ENCODE measurements around the gene NCAPD2. TPM values are rescaled to one million over a fixed set of nuclear protein-coding genes. Genes with fewer than 3 reads are reported as not detected.
A peak's percentile ranks its signal among the peaks of the same experiment; 100 is the strongest.

NCAPD2 gene
- total RNA-seq, 2 experiments from 2014 or later = 195 to 196 TPM

GRCh38 chr12:6533653-6533922 lies 39.7 kb downstream of the NCAPD2 start:
- ATAC-seq = peak; percentile 1
- H3K27me3 Mint-ChIP-seq = no peaks in the 10 kb centered on the region
- TF ChIP-seq CTCF (IDR thresholded peaks at IDR 0.05) = no peak
- ChIA-PET CTCF (interaction anchor here (1.0 kb wide), 1 partner anchor 69 kb away, joined by 4 read pairs; no protein-coding TSS in a partner anchor), POLR2A (interaction anchor here (0.6 to 9.6 kb wide), 24 partner anchors 10 to 334 kb away, joined by 3 to 264 read pairs (median 8); partner anchors contain the start of genes CD27, IFFO1, MLF2 and MRPL51)
- peak overlapping the region; percentile 93 for H3K4me3 Mint-ChIP-seq
- DNase-seq = no peak
- peaks cover 85% of the 10 kb centered on the region for H3K36me3 Mint-ChIP-seq (ENCODE audit: low read depth)
- no peaks in the 10 kb centered on the region for H3K9me3 Mint-ChIP-seq
- H3K4me1 Mint-ChIP-seq (ENCODE audit: low read depth) = peaks cover 35% of the 10 kb centered on the region
- intact Hi-C loops (cut with micrococcal nuclease) = loop anchor here (5.0 to 10.0 kb wide), 2 partner anchors 41 to 199 kb away; partner anchors contain the start of genes MRPL51 and NCAPD2
- H3K27ac Mint-ChIP-seq = peak overlapping the region; percentile 99

GRCh38 chr12:6533923-6534694 lies 40.2 kb downstream of the NCAPD2 start, which contains the start of gene GAPDH:
TSS of gene GAPDH (plus strand) at chr12:6534517. CDS start at chr12:6534833, 316 bp downstream.
- Mint-ChIP-seq H3K4me1 (ENCODE audit: low read depth) (peaks cover 37% of the 10 kb centered on the region), H3K36me3 (ENCODE audit: low read depth) (peaks cover 80% of the 10 kb centered on the region), H3K27me3 (no peaks in the 10 kb centered on the region), H3K27ac (peak within 1 kb of the TSS; percentile 99), H3K4me3 (peak within 1 kb of the TSS; percentile 93), H3K9me3 (no peaks in the 10 kb centered on the region)
- DNase-seq (peak; percentile 94), ATAC-seq (peak; percentile 55)
- intact Hi-C loops (cut with micrococcal nuclease) = loop anchor here (5.0 to 10.0 kb wide), 2 partner anchors 42 to 199 kb away; partner anchors contain the start of genes MRPL51 and NCAPD2
- no peak for TF ChIP-seq CTCF (IDR thresholded peaks at IDR 0.05)
- POLR2A ChIA-PET = interaction anchor here (0.6 to 9.6 kb wide), 32 partner anchors 11 to 370 kb away, joined by 3 to 264 read pairs (median 4); partner anchors contain the start of genes CD27, IFFO1, MLF2 and MRPL51
- CTCF ChIA-PET = interaction anchor here (0.7 to 1.4 kb wide), 2 partner anchors 20 to 68 kb away, joined by 3 read pairs; no protein-coding TSS in a partner anchor

- ChIA-PET POLR2A (interaction anchor here (0.9 to 9.6 kb wide), 31 partner anchors 11 to 409 kb away, joined by 3 to 264 read pairs (median 6); partner anchors contain the start of genes C12orf57, CD27, IFFO1 and MLF2), CTCF (interaction anchor here (1.4 to 6.1 kb wide), 2 partner anchors 68 to 110 kb away, joined by 3 to 56 read pairs; no protein-coding TSS in a partner anchor)
- no peak for TF ChIP-seq CTCF (IDR thresholded peaks at IDR 0.05)
- Mint-ChIP-seq H3K4me3 (peak overlapping the region; percentile 93), H3K9me3 (no peaks in the 10 kb centered on the region), H3K36me3 (ENCODE audit: low read depth) (peaks cover 76% of the 10 kb centered on the region), H3K27ac (peak overlapping the region; percentile 99), H3K4me1 (ENCODE audit: low read depth) (peaks cover 42% of the 10 kb centered on the region), H3K27me3 (no peaks in the 10 kb centered on the region)
- ATAC-seq = no peak
- intact Hi-C loops (cut with micrococcal nuclease) = loop anchor here (5.0 to 10.0 kb wide), 2 partner anchors 42 to 200 kb away; partner anchors contain the start of genes MRPL51 and NCAPD2
- DNase-seq = no peak
Measured at GRCh38 chr12:6534695-6534944, 40.7 kb downstream of the NCAPD2 start.

- ATAC-seq = peak; percentile 3
- H3K4me3 Mint-ChIP-seq = peak overlapping the region; percentile 93
- POLR2A ChIA-PET = interaction anchor here (0.9 to 9.6 kb wide), 39 partner anchors 12 to 409 kb away, joined by 3 to 264 read pairs (median 4); partner anchors contain the start of genes C12orf57, CD27, IFFO1 and MLF2
- H3K27me3 Mint-ChIP-seq = no peaks in the 10 kb centered on the region
- H3K27ac Mint-ChIP-seq = peak overlapping the region; percentile 99
- H3K36me3 Mint-ChIP-seq (ENCODE audit: low read depth) = peaks cover 71% of the 10 kb centered on the region
- H3K4me1 Mint-ChIP-seq (ENCODE audit: low read depth) = peaks cover 47% of the 10 kb centered on the region
- DNase-seq = peak; percentile 82
- no peak for TF ChIP-seq CTCF (IDR thresholded peaks at IDR 0.05)
- CTCF ChIA-PET = interaction anchor here (1.2 to 6.1 kb wide), 4 partner anchors 12 to 111 kb away, joined by 3 to 56 read pairs (median 16); no protein-coding TSS in a partner anchor
- intact Hi-C loops (cut with micrococcal nuclease) = loop anchor here (5.0 to 10.0 kb wide), 3 partner anchors 43 to 200 kb away; partner anchors contain the start of genes MRPL51 and NCAPD2
- no peaks in the 10 kb centered on the region for H3K9me3 Mint-ChIP-seq
Measured at GRCh38 chr12:6534945-6535696, 41.2 kb downstream of the NCAPD2 start.

Data from activated CD8-positive, alpha-beta T cell treated with anti-CD3 and anti-CD28 coated beads for 36 hours (primary cell).